ENCODE results near the gene COBLL1. TPM values are rescaled to one million over a fixed set of nuclear protein-coding genes. Genes with fewer than 3 reads are reported as not detected.

The COBLL1 gene
- total and polyA plus RNA-seq, 2 of the 4 experiments (the other 2 are of a cell fraction), result 0.79 to 1.1 TPM

- dilution Hi-C loops (cut with HindIII; ENCODE audit: low sequenced_read_pairs, unreplicated experiment) (no loop called here), in situ Hi-C loops (cut with MboI; ENCODE audit: low sequenced_read_pairs) (no loop called here), intact Hi-C loops (cut with micrococcal nuclease) (no loop called here)
- H3K27me3 ChIP-seq (ENCODE audit: control insufficient read depth, insufficient read depth, low read length), result peaks cover 3% of the 10 kb centered on the region; the same call in 1 of the 2 replicates
- H3K18ac ChIP-seq (ENCODE audit: low read depth, low read length), result no peak overlapping the region
- no peaks in the 10 kb centered on the region for H4K20me1 ChIP-seq (ENCODE audit: insufficient read depth, low read length)
- no peak overlapping the region for H3K56ac ChIP-seq (ENCODE audit: extremely low read depth, insufficient read depth, low read length)
- no peak overlapping the region for H2AFZ ChIP-seq (replicated peaks; ENCODE audit: low read length, poor library complexity)
- no peak overlapping the region for H3K27ac ChIP-seq (ENCODE audit: insufficient read depth, low read length)
- POLR2A ChIA-PET (ENCODE audit: unreplicated experiment), result no interaction called here
- no peak overlapping the region for H3K4me3 ChIP-seq (ENCODE audit: insufficient read depth, low read depth, low read length)
- no peak overlapping the region for H2BK20ac ChIP-seq (ENCODE audit: low read depth, low read length)
- H3K14ac ChIP-seq (replicated peaks; ENCODE audit: low read depth, low read length), result no peak overlapping the region
- no peak overlapping the region for H4K5ac ChIP-seq (ENCODE audit: low read depth, low read length)
- BruUV-seq (replicated peaks), result no TSS peak
- WGBS, 2 experiments (ENCODE audit: extremely low coverage in 2 of 2, insufficient read length in 1 of 2), result 38% methylated on average over 1 of the region's 5 CpGs; no CpG with 5 or more reads in 1 of the 2 experiments
- no peaks in the 10 kb centered on the region for H3K79me1 ChIP-seq (ENCODE audit: low read depth in 1 of 2, low read length in 2 of 2)
- H4K8ac ChIP-seq (ENCODE audit: low read depth in 2 of 2, low read length in 2 of 2), result no peak overlapping the region
- no peak overlapping the region for H2BK5ac ChIP-seq (ENCODE audit: low read depth, low read length, poor library complexity, severe bottlenecking)
- no peak overlapping the region for H3K4me2 ChIP-seq (ENCODE audit: low read depth, low read length)
- CTCF ChIA-PET, result no interaction called here
- H3K36me3 ChIP-seq (ENCODE audit: control insufficient read depth, insufficient read depth, low read length), result no peaks in the 10 kb centered on the region
- no peak overlapping the region for H2BK15ac ChIP-seq (ENCODE audit: low read depth, low read length)
- H4K91ac ChIP-seq (ENCODE audit: insufficient read depth, low read depth, low read length), result no peak overlapping the region
- no peaks in the 10 kb centered on the region for H3K4me1 ChIP-seq (ENCODE audit: control insufficient read depth, insufficient read depth, low read length)
- no peak overlapping the region for H3K9ac ChIP-seq (ENCODE audit: low read depth, low read length)
- no peak overlapping the region for H2AK9ac ChIP-seq (replicated peaks; ENCODE audit: low read depth, low read length, poor library complexity)
- H3K9me3 ChIP-seq (ENCODE audit: control insufficient read depth, insufficient read depth, low read length), result no peaks in the 10 kb centered on the region
- no peak overlapping the region for H2BK120ac ChIP-seq (ENCODE audit: low read depth, low read length)
- no peaks in the 10 kb centered on the region for H3K9me1 ChIP-seq (ENCODE audit: insufficient read depth, low read length)
- ATAC-seq (ENCODE audit: low read depth) (no peak), DNase-seq (no peak)
- H2AK5ac ChIP-seq (ENCODE audit: low read depth, low read length), result no peak overlapping the region
- no peak overlapping the region for H3K23ac ChIP-seq (ENCODE audit: low read depth, low read length)
- no peak overlapping the region for H3K4ac ChIP-seq (ENCODE audit: low read depth, low read length)
- TF ChIP-seq, protein P1, sequence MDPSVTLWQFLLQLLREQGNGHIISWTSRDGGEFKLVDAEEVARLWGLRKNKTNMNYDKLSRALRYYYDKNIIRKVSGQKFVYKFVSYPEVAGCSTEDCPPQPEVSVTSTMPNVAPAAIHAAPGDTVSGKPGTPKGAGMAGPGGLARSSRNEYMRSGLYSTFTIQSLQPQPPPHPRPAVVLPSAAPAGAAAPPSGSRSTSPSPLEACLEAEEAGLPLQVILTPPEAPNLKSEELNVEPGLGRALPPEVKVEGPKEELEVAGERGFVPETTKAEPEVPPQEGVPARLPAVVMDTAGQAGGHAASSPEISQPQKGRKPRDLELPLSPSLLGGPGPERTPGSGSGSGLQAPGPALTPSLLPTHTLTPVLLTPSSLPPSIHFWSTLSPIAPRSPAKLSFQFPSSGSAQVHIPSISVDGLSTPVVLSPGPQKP (IDR thresholded peaks at IDR 0.05; ENCODE audit: borderline replicate concordance, low read depth, low read length), result no peak
- TF ChIP-seq, protein P2, sequence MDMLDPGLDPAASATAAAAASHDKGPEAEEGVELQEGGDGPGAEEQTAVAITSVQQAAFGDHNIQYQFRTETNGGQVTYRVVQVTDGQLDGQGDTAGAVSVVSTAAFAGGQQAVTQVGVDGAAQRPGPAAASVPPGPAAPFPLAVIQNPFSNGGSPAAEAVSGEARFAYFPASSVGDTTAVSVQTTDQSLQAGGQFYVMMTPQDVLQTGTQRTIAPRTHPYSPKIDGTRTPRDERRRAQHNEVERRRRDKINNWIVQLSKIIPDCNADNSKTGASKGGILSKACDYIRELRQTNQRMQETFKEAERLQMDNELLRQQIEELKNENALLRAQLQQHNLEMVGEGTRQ (IDR thresholded peaks at IDR 0.05; ENCODE audit: low read depth, low read length), result no peak
- TF ChIP-seq RCOR1 (IDR thresholded peaks at IDR 0.05; ENCODE audit: insufficient replicate concordance, low read length), result no peak
- TF ChIP-seq RAD21 (IDR thresholded peaks at IDR 0.05; ENCODE audit: low read length), result no peak
- no peak for TF ChIP-seq MAZ (IDR thresholded peaks at IDR 0.05; ENCODE audit: borderline replicate concordance, low read depth, low read length)
- TF ChIP-seq FOS (IDR thresholded peaks at IDR 0.05; ENCODE audit: low read depth, low read length), result no peak
- no peak for TF ChIP-seq RFX5 (IDR thresholded peaks at IDR 0.05; ENCODE audit: low read depth, low read length)
- no peak for TF ChIP-seq BHLHE40 (IDR thresholded peaks at IDR 0.05; ENCODE audit: low read depth, low read length)
- no peak for TF ChIP-seq SMC3 (IDR thresholded peaks at IDR 0.05; ENCODE audit: low read depth, low read length)
- TF ChIP-seq CEBPB (IDR thresholded peaks at IDR 0.05; ENCODE audit: low read depth, low read length), result no peak
- TF ChIP-seq, protein P3, sequence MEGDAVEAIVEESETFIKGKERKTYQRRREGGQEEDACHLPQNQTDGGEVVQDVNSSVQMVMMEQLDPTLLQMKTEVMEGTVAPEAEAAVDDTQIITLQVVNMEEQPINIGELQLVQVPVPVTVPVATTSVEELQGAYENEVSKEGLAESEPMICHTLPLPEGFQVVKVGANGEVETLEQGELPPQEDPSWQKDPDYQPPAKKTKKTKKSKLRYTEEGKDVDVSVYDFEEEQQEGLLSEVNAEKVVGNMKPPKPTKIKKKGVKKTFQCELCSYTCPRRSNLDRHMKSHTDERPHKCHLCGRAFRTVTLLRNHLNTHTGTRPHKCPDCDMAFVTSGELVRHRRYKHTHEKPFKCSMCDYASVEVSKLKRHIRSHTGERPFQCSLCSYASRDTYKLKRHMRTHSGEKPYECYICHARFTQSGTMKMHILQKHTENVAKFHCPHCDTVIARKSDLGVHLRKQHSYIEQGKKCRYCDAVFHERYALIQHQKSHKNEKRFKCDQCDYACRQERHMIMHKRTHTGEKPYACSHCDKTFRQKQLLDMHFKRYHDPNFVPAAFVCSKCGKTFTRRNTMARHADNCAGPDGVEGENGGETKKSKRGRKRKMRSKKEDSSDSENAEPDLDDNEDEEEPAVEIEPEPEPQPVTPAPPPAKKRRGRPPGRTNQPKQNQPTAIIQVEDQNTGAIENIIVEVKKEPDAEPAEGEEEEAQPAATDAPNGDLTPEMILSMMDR (conservative IDR thresholded peaks at IDR 0.05; ENCODE audit: low read depth, low read length), result no peak
- no peak for TF ChIP-seq POLR2A (IDR thresholded peaks at IDR 0.05; ENCODE audit: low read depth, low read length)
- TF ChIP-seq MAFK (IDR thresholded peaks at IDR 0.05; ENCODE audit: low read depth, low read length), result no peak
- no peak for TF ChIP-seq NFE2L2 (IDR thresholded peaks at IDR 0.05; ENCODE audit: low read depth, low read length)
- TF ChIP-seq MXI1 (IDR thresholded peaks at IDR 0.05; ENCODE audit: borderline replicate concordance, low read depth, low read length), result no peak
Measured at GRCh38 chr2:164868563-164869419, 27.2 kb upstream of the COBLL1 start.
